Esophagus squamous epithelium (tissue), 4 donors: ENCODE measurements around the gene IL1RAPL1.

ENCODE experiments used
- CTCF ChIP-seq, 6 experiments: fragments of 450-650 bp in 4 of 6; fragments of 200-600 bp in 2 of 6; sonication (generic) in 2 of 6; IDR thresholded peaks; one replicate each; pipeline ENCODE4 v1.5.1; 2016 to 2019; ENCODE audit warnings: antibody characterized with exemption in 6 of 6, mild to moderate bottlenecking in 4 of 6, moderate library complexity in 4 of 6
- POLR2A ChIP-seq, 4 donors: fragments of 450-650 bp; IDR thresholded peaks; one replicate each; pipeline ENCODE4 v1.6.1; 2017; ENCODE audit warnings: antibody characterized with exemption in 4 of 4, mild to moderate bottlenecking in 4 of 4, moderate library complexity in 3 of 4

GRCh38 chrX:29382811-29383210 lies 795.6 kb downstream of the IL1RAPL1 start:
- TF ChIP-seq CTCF (IDR thresholded peaks at IDR 0.05) (no peak), POLR2A (IDR thresholded peaks at IDR 0.05) (no peak)
